ENCODE measurements around the gene MRPS18B. TPM values are rescaled to one million over a fixed set of nuclear protein-coding genes. Genes with fewer than 3 reads are reported as not detected.

MRPS18B gene
- total and polyA plus RNA-seq, 2 of the 13 experiments (the other 11 are each of a cell fraction or from before 2014, with no cell fraction given), result 125 to 131 TPM

DNA sequence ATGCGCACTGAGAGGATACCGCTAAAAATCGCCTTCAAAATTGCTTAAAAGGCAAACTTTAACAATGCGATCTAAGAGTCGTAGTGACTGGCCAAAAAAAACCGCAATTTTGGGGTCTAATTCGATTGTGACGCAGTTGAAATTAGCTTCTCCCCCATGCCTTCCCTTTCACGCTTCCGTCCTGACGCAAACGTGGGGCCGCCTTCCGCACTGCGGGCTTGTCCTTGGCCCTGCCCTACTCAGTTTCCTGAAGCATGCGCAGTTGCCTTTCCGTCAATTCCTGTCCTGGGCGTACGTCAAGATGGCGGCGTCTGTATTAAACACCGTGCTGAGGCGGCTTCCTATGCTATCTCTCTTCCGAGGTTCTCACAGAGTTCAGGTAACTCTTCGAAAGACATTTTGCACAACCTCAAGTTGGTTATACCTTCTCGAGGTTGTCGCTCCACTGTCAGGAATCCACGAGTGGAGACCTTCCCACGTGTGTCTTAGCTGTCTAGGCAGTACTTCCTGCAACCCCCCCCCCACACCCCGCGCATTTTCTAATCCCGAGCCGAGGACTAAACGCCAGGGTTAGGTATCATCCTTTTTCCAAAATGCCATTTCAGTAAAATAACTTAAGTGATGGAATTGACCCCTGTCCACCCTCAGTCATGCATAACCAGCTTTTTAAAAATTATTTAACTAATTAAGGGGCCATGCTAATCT lies at the start of gene MRPS18B (continued):
- TF ChIP-seq ELF4 (CRISPR knock-in tag; IDR thresholded peaks at IDR 0.05; ENCODE audit: borderline replicate concordance) (peak; percentile 95), ZBTB39 (CRISPR knock-in tag; IDR thresholded peaks at IDR 0.05) (no peak), RFXANK (CRISPR knock-in tag; IDR thresholded peaks at IDR 0.05) (peak; percentile 58; the same call in 1 of the 2 replicates), HDAC6 (IDR thresholded peaks at IDR 0.05; ENCODE audit: low read depth, low read length) (no peak), CHCHD3 (CRISPR knock-in tag; IDR thresholded peaks at IDR 0.05) (no peak), HMG20A (CRISPR knock-in tag; IDR thresholded peaks at IDR 0.05; ENCODE audit: borderline replicate concordance) (no peak), ZFYVE20 (CRISPR knock-in tag; IDR thresholded peaks at IDR 0.05; ENCODE audit: borderline replicate concordance, low read depth) (no peak), CCDC6 (CRISPR knock-in tag; IDR thresholded peaks at IDR 0.05) (peak; percentile 40; the same call in 1 of the 2 replicates), JDP2 (CRISPR knock-in tag; IDR thresholded peaks at IDR 0.05; ENCODE audit: borderline replicate concordance) (no peak), ZNF136 (CRISPR knock-in tag; IDR thresholded peaks at IDR 0.05; ENCODE audit: low read depth) (peak; percentile 69; the same call in 1 of the 2 replicates), ONECUT2 (CRISPR knock-in tag; IDR thresholded peaks at IDR 0.05) (peak; percentile 35; the same call in 1 of the 2 replicates), ZNF770 (CRISPR knock-in tag; IDR thresholded peaks at IDR 0.05) (no peak), EZH2 (conservative IDR thresholded peaks at IDR 0.05; ENCODE audit: low read depth, low read length) (no peak), FOXM1 (CRISPR knock-in tag; IDR thresholded peaks at IDR 0.05) (no peak), MEF2D (CRISPR knock-in tag; IDR thresholded peaks at IDR 0.05) (no peak; the same call in none of the 2 replicates), NFATC3 (CRISPR knock-in tag; IDR thresholded peaks at IDR 0.05) (peak; percentile 27; the same call in 1 of the 2 replicates)
- TF ChIP-seq, protein P1, sequence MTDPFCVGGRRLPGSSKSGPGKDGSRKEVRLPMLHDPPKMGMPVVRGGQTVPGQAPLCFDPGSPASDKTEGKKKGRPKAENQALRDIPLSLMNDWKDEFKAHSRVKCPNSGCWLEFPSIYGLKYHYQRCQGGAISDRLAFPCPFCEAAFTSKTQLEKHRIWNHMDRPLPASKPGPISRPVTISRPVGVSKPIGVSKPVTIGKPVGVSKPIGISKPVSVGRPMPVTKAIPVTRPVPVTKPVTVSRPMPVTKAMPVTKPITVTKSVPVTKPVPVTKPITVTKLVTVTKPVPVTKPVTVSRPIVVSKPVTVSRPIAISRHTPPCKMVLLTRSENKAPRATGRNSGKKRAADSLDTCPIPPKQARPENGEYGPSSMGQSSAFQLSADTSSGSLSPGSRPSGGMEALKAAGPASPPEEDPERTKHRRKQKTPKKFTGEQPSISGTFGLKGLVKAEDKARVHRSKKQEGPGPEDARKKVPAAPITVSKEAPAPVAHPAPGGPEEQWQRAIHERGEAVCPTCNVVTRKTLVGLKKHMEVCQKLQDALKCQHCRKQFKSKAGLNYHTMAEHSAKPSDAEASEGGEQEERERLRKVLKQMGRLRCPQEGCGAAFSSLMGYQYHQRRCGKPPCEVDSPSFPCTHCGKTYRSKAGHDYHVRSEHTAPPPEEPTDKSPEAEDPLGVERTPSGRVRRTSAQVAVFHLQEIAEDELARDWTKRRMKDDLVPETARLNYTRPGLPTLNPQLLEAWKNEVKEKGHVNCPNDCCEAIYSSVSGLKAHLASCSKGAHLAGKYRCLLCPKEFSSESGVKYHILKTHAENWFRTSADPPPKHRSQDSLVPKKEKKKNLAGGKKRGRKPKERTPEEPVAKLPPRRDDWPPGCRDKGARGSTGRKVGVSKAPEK (CRISPR knock-in tag; IDR thresholded peaks at IDR 0.05; ENCODE audit: borderline replicate concordance), result 0 out of 2 replicates have a peak, but pooled peaks have one; percentile 30
- TF ChIP-seq, protein P2, sequence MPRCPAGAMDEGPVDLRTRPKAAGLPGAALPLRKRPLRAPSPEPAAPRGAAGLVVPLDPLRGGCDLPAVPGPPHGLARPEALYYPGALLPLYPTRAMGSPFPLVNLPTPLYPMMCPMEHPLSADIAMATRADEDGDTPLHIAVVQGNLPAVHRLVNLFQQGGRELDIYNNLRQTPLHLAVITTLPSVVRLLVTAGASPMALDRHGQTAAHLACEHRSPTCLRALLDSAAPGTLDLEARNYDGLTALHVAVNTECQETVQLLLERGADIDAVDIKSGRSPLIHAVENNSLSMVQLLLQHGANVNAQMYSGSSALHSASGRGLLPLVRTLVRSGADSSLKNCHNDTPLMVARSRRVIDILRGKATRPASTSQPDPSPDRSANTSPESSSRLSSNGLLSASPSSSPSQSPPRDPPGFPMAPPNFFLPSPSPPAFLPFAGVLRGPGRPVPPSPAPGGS (CRISPR knock-in tag; IDR thresholded peaks at IDR 0.05), result no peak; the same call in 1 of the 2 replicates
- TF ChIP-seq, protein P3, sequence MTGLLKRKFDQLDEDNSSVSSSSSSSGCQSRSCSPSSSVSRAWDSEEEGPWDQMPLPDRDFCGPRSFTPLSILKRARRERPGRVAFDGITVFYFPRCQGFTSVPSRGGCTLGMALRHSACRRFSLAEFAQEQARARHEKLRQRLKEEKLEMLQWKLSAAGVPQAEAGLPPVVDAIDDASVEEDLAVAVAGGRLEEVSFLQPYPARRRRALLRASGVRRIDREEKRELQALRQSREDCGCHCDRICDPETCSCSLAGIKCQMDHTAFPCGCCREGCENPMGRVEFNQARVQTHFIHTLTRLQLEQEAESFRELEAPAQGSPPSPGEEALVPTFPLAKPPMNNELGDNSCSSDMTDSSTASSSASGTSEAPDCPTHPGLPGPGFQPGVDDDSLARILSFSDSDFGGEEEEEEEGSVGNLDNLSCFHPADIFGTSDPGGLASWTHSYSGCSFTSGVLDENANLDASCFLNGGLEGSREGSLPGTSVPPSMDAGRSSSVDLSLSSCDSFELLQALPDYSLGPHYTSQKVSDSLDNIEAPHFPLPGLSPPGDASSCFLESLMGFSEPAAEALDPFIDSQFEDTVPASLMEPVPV (CRISPR knock-in tag; IDR thresholded peaks at IDR 0.05), result no peak; the same call in 1 of the 2 replicates

Measured in HepG2 (cell line).